ENCODE data around the gene CDH4. TPM values are rescaled to one million over a fixed set of nuclear protein-coding genes. Genes with fewer than 3 reads are reported as not detected.

CDH4 gene
- total RNA-seq, 2 donors from 2014 or later, result 0.05 to 2.2 TPM

DNA sequence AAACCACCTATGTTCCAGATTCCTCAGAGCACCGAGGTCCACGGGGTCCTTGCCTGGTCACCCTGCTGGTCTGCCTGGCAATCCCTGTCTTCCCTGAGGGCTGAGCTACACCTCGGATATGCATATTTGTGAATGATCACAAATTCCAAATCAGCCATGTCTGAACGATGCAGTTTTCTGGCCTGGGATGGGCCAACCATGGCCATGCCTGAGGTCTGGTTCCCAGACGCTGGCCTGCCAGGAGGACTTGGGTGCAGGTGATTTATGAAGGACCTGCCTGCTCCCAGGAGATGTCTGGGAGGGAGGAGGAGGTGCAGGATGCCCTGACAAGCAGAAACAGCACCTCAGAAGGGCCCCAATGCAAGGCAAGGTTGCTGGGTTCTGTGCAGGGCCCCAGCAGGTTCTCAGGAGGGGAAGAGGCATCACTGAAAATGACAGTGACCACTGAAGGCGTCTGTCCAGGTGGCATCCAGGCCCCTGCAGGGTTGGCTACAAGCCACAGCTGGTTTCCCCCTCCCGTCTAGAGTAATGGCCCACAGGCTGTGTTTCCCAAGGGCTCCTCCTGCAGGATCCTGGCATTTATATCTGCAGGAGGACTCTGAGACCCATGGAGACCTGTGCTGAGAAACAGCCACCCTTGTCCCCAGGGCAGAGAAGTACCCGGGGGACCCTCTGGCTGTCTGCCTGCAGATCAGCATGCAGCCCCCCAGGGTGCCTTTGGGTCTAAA lies 608.4 kb downstream of the CDH4 start:
- H3K27me3 ChIP-seq (replicated peaks; ENCODE audit: insufficient read depth), result no peaks in the 10 kb centered on the region
- TF ChIP-seq POLR2A (IDR thresholded peaks at IDR 0.05) (no peak), POLR2AphosphoS5 (IDR thresholded peaks at IDR 0.05) (no peak)
- TF ChIP-seq, protein P1, sequence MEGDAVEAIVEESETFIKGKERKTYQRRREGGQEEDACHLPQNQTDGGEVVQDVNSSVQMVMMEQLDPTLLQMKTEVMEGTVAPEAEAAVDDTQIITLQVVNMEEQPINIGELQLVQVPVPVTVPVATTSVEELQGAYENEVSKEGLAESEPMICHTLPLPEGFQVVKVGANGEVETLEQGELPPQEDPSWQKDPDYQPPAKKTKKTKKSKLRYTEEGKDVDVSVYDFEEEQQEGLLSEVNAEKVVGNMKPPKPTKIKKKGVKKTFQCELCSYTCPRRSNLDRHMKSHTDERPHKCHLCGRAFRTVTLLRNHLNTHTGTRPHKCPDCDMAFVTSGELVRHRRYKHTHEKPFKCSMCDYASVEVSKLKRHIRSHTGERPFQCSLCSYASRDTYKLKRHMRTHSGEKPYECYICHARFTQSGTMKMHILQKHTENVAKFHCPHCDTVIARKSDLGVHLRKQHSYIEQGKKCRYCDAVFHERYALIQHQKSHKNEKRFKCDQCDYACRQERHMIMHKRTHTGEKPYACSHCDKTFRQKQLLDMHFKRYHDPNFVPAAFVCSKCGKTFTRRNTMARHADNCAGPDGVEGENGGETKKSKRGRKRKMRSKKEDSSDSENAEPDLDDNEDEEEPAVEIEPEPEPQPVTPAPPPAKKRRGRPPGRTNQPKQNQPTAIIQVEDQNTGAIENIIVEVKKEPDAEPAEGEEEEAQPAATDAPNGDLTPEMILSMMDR (IDR thresholded peaks at IDR 0.05), result no peak
- no peaks in the 10 kb centered on the region for H3K4me1 ChIP-seq (replicated peaks)
- H3K27ac ChIP-seq, result no peak overlapping the region
- WGBS, result 69% methylated on average over 8 of the region's 8 CpGs
- DNase-seq (ENCODE audit: low spot score), result no peak
- intact Hi-C loops (cut with DNase I), result no loop called here
- H3K4me3 ChIP-seq, result no peak overlapping the region
- no peaks in the 10 kb centered on the region for H3K9me3 ChIP-seq
- H3K36me3 ChIP-seq, result no peaks in the 10 kb centered on the region

DNA sequence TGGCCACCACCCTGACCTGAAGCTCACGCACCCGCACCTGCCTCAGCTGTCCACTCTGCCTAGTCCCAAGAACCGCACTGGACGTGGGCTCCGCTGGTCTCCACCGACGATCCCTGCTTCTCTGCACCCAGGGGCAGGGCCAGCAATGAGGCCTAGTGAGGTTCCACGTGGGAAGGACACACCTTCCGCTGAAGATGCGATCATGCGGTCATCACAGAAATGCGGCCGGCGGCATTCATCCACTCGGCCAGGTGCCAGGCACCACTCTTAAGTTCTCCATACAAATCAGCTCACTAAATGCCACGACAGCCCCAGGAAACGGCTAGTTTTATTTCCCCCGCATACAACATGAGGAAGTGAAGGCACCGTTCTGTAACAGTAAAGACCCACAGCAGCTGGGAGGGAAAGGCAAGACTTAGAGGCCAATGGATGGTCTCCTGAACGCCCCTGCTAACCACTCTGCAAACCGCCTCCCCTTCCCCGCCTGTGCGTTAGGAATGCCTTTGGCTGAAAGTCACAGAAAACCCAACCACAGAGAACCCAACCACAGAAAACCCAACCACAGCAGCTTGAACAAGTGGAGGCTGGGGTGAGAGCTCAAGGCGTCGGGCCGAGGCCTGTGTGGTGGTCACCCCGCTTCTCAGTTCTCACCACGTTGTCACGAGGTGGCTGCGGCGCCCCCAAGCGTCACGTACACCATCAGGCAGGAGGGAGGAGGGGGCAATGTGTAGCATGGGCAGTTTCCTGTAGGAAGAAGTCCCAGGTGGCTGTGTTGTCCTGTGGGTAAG lies 609.2 kb downstream of the CDH4 start:
- 85% methylated on average over 32 of the region's 33 CpGs for WGBS
- H3K27me3 ChIP-seq (replicated peaks; ENCODE audit: insufficient read depth), result no peaks in the 10 kb centered on the region
- H3K27ac ChIP-seq, result no peak overlapping the region
- H3K36me3 ChIP-seq, result no peaks in the 10 kb centered on the region
- TF ChIP-seq POLR2A (IDR thresholded peaks at IDR 0.05) (no peak), POLR2AphosphoS5 (IDR thresholded peaks at IDR 0.05) (no peak)
- TF ChIP-seq, protein P1 (IDR thresholded peaks at IDR 0.05), result no peak
- no peaks in the 10 kb centered on the region for H3K4me1 ChIP-seq (replicated peaks)
- intact Hi-C loops (cut with DNase I), result no loop called here
- no peak for DNase-seq (ENCODE audit: low spot score)
- no peaks in the 10 kb centered on the region for H3K9me3 ChIP-seq
- no peak overlapping the region for H3K4me3 ChIP-seq

DNA sequence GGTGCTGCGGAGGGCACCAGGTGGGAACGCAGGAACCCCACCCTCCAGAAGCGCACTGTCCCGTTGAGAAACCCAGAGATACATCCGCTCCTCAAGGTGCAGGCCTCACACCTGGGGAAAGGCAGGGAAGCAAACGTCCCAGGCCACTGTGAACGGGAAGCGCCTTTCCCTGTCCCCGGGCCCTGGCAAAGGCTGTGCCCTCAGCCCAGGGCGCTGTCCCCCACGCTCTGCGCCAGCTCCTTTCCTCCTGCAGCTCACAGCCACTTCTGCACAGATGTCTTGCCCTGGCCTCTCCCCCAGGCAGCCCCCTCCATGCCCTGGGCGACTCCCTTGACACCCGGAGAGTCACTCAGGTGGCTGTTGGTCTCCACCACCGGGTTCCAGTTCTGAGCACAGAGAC lies 609.8 kb downstream of the CDH4 start:
- Histone ChIP-seq H3K27me3 (replicated peaks; ENCODE audit: insufficient read depth) (no peaks in the 10 kb centered on the region), H3K9me3 (no peaks in the 10 kb centered on the region), H3K4me3 (no peak overlapping the region), H3K4me1 (replicated peaks) (no peaks in the 10 kb centered on the region), H3K36me3 (no peaks in the 10 kb centered on the region), H3K27ac (no peak overlapping the region)
- WGBS, result 91% methylated on average over 15 of the region's 15 CpGs
- DNase-seq (ENCODE audit: low spot score), result no peak
- intact Hi-C loops (cut with DNase I), result no loop called here
- no peak for TF ChIP-seq POLR2AphosphoS5 (IDR thresholded peaks at IDR 0.05)
- no peak for TF ChIP-seq POLR2A (IDR thresholded peaks at IDR 0.05)
- TF ChIP-seq, protein P1 (IDR thresholded peaks at IDR 0.05), result no peak

DNA sequence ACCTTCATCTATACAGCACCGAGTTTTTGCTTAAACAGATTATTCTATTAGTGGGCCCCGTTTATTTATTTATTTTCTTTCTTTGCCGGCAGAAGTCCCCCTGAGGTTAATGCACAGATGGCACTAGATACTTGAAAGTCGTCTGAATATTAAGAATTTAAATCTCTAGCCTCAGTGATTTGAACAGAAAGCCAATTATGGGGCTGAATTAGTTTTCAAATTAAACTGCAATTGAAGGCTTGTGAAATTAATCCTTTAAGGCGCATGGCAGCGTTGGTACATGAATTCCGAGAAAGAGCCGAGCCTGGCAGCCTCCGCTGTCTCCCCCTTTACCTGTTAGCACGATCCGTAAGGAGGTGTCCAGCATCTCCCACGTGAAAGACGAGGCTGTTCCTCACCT lies 610.8 kb downstream of the CDH4 start:
- intact Hi-C loops (cut with DNase I), result no loop called here
- H3K4me3 ChIP-seq, result no peak overlapping the region
- 73% methylated on average over 13 of the region's 13 CpGs for WGBS
- TF ChIP-seq POLR2A (IDR thresholded peaks at IDR 0.05), result no peak
- no peak for TF ChIP-seq POLR2AphosphoS5 (IDR thresholded peaks at IDR 0.05)
- TF ChIP-seq, protein P1 (IDR thresholded peaks at IDR 0.05), result no peak
- H3K9me3 ChIP-seq, result no peaks in the 10 kb centered on the region
- H3K27me3 ChIP-seq (replicated peaks; ENCODE audit: insufficient read depth), result peaks cover 1% of the 10 kb centered on the region
- no peak overlapping the region for H3K27ac ChIP-seq
- no peaks in the 10 kb centered on the region for H3K4me1 ChIP-seq (replicated peaks)
- H3K36me3 ChIP-seq, result no peaks in the 10 kb centered on the region
- no peak for DNase-seq (ENCODE audit: low spot score)

All from prostate gland (tissue), 2 donors.